Upper lobe of left lung (tissue), 4 donors: ENCODE results near the gene BTLA.

Experiments used
- CTCF ChIP-seq, 6 experiments: fragments of 450-650 bp in 4 of 6; fragments of 200-600 bp in 2 of 6; sonication (generic) in 2 of 6; IDR thresholded peaks; one replicate each; pipeline ENCODE4 v1.5.1; 2016 to 2019; ENCODE audit warnings: antibody characterized with exemption in 6 of 6
- EP300 ChIP-seq, 4 donors: sonication (generic); formaldehyde crosslinking; IDR thresholded peaks; one replicate each; pipeline ENCODE4 v1.5.1; 2017; ENCODE audit warnings: antibody characterized with exemption in 4 of 4, control low read depth in 2 of 4
- POLR2A ChIP-seq, 4 donors: fragments of 450-650 bp; IDR thresholded peaks; one replicate each; pipeline ENCODE4 v1.5.1; 2016 to 2017; ENCODE audit warnings: antibody characterized with exemption in 4 of 4, mild to moderate bottlenecking in 2 of 4
- POLR2AphosphoS5 ChIP-seq, 2 donors: sonication (generic); formaldehyde crosslinking; IDR thresholded peaks; one replicate each; pipeline ENCODE4 v1.5.1; 2017; ENCODE audit warnings: antibody characterized with exemption in 2 of 2

- TF ChIP-seq CTCF (IDR thresholded peaks at IDR 0.05), result no peak
- TF ChIP-seq POLR2A (IDR thresholded peaks at IDR 0.05), result no peak
- no peak for TF ChIP-seq POLR2AphosphoS5 (IDR thresholded peaks at IDR 0.05)
- TF ChIP-seq EP300 (IDR thresholded peaks at IDR 0.05), result no peak
These were observed 4.2 kb upstream of the BTLA start for GRCh38 chr3:112503304-112503972.
